SKM-1 treated with dmso at 0.1 percent for 144 hours (cell line): ENCODE measurements around the gene MED15.

Source experiments
- DNase-seq: peaks from one replicate; lab custom pipeline; 2025; ENCODE audit not compliant: unreplicated experiment; lab: John Stamatoyannopoulos, UW

MED15 gene

GRCh38 chr22:20550851-20551744 is 43.7 kb downstream of the MED15 start:
- DNase-seq: no peak

GRCh38 chr22:20551805-20552442 is 44.5 kb downstream of the MED15 start:
- no peak for DNase-seq

GRCh38 chr22:20552443-20553401 is 45.3 kb downstream of the MED15 start:
- no peak for DNase-seq

GRCh38 chr22:20553947-20554741 is 46.7 kb downstream of the MED15 start:
- no peak for DNase-seq

- DNase-seq: no peak
Measured at GRCh38 chr22:20554824-20555223, 47.4 kb downstream of the MED15 start.

- no peak for DNase-seq
Measured at GRCh38 chr22:20558534-20558933, 51.1 kb downstream of the MED15 start.

- DNase-seq: no peak
Measured at GRCh38 chr22:20559174-20559760, 51.9 kb downstream of the MED15 start.

- DNase-seq: no peak
Measured at GRCh38 chr22:20560716-20561115, 53.3 kb downstream of the MED15 start.

GRCh38 chr22:20561882-20562281 is 54.5 kb downstream of the MED15 start:
- no peak for DNase-seq

GRCh38 chr22:20562607-20563465 is 55.4 kb downstream of the MED15 start:
- DNase-seq: no peak

GRCh38 chr22:20563466-20563906 is 56.1 kb downstream of the MED15 start:
- DNase-seq: no peak

GRCh38 chr22:20563941-20564371 is 56.5 kb downstream of the MED15 start:
- DNase-seq: no peak

GRCh38 chr22:20565079-20565734 is 57.8 kb downstream of the MED15 start:
- no peak for DNase-seq

GRCh38 chr22:20565761-20566160 is 58.4 kb downstream of the MED15 start:
- DNase-seq: no peak

- no peak for DNase-seq
Measured at GRCh38 chr22:20566420-20567260, 59.2 kb downstream of the MED15 start.

- DNase-seq: no peak
Measured at GRCh38 chr22:20567371-20567847, 60.0 kb downstream of the MED15 start.

GRCh38 chr22:20567993-20568417 is 60.6 kb downstream of the MED15 start:
- DNase-seq: no peak
